GM19025 (cell line): Measurements from ENCODE around the gene COL6A5.
"Not testable (repeated sequence)": the region's sequence is repeated elsewhere in the genome, so short reads cannot be mapped to it uniquely, and the experiment has no call there.

Experiments used
- ATAC-seq: cut with Tn5 transposase; IDR thresholded peaks from one replicate; pipeline ENCODE4 v1.9.1; 2021; ENCODE audit warnings: mild to moderate bottlenecking, low read depth, moderate library complexity; ENCODE audit not compliant: unreplicated experiment

Gene COL6A5

DNA sequence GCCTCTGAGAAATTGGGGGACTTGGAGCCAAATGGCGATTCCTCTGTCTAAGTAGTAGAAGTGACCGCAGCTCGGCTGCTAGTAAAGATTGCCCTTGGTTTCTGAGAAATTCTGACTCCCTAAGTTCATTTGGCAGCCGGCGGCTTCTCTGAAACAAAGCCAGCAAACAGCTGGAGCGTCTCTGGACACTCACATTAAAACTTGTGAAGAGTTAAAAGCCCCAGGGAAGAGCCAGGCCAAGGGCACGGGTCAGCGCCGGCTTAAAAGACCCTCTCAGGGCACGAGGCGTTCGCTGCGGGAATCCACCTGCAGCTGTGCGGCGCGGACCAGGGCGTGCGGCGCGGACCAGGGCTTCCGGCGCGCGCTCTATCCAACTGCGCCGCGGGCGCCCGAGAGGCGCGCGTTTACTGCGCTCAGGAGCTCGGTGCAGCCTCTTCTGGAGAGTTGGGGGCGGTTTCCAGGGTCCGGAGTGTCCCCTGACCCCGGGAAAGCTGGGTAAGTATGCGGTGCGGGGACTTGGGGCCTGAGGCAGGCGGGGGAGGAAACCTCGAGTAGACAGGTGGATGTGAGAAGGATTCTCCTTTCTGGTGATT, at the start of gene COL6A5:
COL6A5 (plus strand) TSS at position 186 of the 593 bp plus-strand sequence. CDS start 27,967 bp downstream, outside the sequence.
- ATAC-seq = no peak

- ATAC-seq = no peak
Measured at GRCh38 chr3:130299531-130299930, 45.9 kb upstream of the COL6A5 start.

- ATAC-seq = no peak
Measured at GRCh38 chr3:130300888-130301287, 44.6 kb upstream of the COL6A5 start.

- ATAC-seq = no peak
Measured at GRCh38 chr3:130310109-130310508, 35.4 kb upstream of the COL6A5 start.

DNA sequence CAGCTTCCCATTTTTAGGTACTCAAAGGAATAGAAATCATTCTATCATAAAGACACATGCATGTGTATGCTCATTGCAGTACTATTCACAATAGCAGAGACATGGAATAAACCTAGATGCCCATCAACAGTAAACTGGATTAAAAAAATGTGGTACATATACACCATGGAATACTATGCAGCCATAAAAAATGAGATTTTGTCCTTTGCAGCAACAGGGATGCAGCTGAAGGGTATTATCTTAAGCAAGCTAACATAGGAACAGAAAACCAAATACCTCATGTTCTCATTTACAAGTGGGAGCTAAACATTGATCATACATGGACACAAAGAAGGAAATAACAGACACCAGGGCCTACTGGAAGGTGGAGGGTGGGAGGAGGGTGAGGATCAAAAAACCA, 33.1 kb upstream of the COL6A5 start:
- no peak for ATAC-seq

- no peak for ATAC-seq
Measured at GRCh38 chr3:130316169-130316568, 29.3 kb upstream of the COL6A5 start.

- ATAC-seq = no peak
Measured at GRCh38 chr3:130323503-130323902, 22.0 kb upstream of the COL6A5 start.

DNA sequence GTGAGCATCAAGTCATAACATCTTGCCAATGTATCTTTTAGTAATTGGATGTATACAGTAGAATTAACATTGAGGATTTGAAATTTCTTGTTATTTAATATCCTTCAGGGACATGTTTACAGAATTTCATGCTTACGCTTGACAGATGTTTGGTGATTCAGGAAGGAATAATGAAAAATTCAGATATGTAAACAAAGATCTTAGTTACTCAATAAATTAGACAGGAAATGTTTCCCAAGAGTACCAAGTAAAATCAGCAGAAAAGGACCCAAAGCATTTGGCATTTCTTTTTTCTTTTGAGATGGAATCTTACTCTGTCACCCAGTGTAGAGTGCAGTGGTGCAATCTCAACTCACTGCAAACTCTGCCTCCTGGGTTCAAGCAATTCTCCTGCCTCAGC, 4.7 kb upstream of the COL6A5 start:
- ATAC-seq = no peak

DNA sequence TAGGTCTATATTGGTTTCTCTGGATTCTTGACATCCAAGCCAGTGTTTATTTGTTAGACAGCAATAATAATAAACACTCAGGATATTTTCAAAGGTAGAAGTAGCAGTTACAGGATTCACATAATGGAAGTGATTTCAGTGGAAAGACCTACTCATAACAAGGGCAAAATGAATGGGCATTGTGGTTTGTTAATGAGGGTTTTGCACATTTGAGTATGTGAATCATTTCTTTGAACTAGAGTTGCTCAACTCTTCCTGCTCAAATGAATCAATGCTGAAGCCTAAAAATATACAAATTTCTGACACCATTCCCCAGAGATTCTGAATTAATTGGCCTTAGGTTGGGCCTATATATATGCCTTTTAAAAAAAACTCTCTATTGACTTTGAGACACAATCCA, 4.1 kb upstream of the COL6A5 start:
- ATAC-seq = no peak

DNA sequence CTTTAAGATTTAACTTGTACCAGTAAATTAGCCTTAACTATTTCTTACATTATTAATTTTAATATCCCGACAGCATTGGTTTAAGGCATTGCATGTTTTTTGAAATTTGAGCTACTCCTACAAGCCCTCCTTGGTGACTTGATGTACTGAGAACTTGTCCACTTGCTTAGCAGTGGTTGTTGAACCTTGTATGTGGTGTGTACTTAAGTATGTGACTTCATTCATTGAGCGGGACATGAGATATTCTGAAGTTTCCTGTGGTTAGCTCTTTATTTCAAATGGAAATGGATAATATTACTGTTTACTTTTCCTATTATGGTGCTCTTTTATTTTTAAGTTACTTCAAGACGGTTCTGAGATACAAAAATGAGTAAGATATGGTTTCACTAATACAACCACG, 3.6 kb upstream of the COL6A5 start:
- no peak for ATAC-seq

DNA sequence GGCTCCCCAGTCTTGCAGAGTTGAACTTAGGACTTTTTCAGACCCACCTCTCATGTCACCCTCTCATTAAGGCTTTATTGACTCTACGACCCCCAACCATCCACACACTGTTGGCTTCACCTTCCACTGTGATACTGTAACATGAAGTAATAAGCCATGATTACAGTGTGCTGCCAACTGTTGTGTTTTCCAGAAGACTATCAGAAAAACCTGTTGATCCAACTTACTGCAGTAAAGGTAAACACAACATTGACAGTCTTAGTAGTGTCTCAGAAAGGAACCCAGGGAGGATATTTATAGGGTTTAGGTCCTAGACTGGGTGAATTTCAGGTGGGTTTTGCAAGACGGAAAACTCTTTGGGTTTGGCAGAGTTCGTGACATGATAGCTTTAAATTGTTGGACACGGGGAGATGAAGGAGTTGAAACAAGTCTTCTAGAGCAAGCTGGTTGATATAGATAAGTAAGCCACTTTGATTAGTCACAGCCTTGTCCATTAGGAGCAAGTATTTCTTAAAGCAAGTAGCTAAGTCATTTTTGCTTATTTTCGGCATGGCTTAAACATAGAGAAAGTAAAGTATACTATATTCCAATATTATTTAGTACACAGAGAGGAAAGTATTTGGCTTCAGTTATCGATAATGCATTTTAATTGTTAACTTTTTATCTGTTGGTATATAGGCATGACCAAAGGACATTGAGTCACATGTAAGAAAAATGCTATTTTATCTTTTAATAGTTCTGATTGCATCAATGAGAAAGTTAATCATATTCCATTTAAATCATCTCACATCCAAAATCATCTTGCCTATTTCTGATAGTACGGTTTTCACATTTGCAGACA, 2.4 kb upstream of the COL6A5 start:
- no peak for ATAC-seq

DNA sequence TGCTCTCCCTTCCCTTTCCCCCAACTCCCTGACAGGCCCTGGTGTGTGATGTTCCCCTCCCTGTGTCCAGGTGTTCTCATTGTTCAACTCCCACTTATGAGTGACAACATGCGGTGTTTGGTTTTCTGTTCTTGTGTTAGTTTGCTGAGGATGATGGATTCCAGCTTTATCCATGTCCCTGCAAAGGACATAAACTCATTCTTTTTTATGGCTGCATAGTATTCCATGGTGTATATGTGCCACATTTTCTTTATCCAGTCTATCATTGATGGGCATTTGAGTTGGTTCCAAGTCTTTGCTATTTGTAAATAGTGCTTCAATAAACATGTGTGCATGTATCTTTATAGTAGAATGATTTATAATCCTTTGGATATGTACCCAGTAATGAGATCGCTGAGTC, 2.8 kb downstream of the COL6A5 start:
- not testable (repeated sequence) for ATAC-seq

DNA sequence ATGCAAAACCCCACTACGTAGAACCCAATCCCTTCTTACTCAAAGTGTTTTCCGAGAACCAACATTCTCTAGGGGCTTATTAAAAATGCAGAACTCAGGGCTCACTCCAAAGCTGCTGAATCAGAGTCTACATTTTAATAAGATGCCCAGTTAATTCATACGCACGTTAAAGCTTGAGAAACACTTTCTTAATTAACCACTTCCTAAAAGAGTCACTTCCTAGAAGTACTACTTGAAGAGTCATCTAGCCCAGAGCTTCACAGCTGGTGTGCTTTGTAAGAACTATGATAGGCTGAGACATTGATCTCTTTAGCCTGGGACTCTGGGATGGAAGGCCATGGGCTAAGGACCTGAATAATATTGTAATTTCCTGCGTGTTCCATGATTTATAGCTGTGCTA, 9.0 kb downstream of the COL6A5 start:
- ATAC-seq = no peak

DNA sequence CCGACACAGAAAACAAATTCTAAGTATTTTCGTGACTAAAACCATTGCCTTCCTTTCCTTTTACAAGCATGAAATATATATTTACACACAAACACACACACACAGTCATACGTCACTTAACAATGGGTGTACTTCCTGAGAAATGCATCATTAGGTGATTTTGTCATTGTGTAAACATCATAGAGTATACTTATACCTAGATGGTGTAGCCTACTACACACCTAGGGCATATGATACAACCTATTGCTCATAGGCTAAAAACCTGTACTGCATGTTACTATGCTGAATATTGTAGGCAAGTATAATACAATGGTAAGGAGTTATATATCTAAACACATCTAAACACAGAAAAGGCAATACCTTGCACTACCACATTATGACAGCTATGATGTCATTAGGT, 28.6 kb downstream of the COL6A5 start:
- ATAC-seq = no peak

- ATAC-seq = no peak
Measured at GRCh38 chr3:130374908-130375307, 29.4 kb downstream of the COL6A5 start.

DNA sequence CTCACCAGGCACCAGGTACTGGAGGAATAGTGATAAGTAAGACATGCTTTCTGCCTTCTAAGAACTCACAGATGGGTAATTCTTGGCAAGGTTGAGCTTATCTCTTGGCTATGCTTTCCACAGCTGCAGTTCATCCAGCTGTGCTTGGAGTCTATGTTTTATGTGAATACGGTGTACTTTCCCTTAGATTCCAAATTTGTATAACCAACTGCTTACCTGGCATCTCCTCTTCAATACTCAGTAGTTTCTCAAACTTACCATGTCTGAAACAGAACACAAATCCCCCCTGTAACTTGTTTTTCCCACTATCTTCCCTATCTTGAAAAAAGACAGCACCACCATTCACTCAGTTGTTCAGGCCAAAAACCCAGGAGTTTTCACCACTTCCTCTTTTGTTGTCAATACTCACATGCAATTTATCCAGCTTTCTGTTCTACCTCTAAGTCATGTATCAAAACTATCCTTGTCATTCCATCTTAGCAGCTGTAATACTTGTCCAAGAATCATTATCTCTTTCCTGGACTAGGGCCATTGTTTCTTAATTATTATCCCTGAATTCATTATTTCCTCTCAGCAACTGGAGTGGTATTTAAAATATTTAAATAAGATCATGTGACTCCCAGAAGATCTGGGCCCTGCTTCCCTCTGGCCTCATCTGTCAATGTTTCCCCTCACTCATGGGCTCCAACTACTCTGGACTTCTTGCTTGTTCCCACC, 32.6 kb downstream of the COL6A5 start:
- ATAC-seq = no peak

DNA sequence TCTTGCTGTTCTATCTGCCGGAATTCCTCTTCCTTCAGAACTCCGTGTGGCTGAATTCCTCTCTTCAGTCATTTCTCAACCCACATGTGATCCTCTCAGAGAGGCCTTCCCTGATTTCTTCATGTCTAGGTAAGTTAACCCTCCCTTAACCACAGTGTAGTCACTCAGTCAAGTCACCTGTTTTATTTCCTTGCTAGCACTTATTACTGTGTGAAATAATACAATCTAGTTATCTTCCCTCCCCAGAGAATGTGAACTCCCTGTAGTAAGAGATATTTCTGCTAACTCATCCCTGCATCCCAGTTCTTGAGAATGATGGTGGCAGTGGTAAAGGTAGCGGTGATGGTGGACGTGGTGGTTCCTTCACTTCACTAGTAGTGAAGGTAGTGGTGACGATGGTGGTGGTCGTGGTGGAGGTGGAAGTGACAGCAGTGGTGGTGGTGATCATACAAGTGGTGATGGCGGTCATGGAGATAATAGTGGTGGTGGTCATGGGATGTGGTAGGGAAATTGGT, 33.3 kb downstream of the COL6A5 start:
- no peak for ATAC-seq

GRCh38 chr3:130379274-130379673, 33.8 kb downstream of the COL6A5 start:
- no peak for ATAC-seq

- no peak for ATAC-seq
Measured at GRCh38 chr3:130380398-130380797, 34.9 kb downstream of the COL6A5 start.

GRCh38 chr3:130383424-130383823, 38.0 kb downstream of the COL6A5 start:
- no peak for ATAC-seq

DNA sequence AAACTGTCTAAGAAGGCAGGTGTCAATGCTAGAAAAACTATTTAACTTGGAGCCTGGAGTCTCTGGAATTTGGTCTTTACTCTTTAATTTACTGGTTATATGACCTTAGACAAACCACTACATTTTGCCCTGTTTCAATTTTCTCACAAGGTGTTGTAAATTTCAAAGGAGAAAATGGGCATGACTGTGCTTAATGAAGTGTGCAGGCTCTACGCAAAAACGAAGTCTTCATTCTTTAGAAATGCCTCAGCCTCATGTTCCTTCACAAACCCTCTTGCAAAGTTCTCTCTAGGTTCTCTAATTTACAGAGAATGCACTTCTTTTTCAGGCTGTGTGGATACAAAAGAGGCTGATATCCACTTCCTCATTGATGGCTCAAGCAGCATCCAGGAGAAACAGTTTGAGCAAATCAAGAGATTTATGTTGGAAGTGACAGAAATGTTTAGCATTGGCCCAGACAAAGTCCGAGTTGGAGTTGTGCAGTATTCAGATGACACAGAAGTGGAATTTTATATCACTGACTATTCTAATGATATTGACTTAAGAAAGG, 39.1 kb downstream of the COL6A5 start:
- ATAC-seq = no peak
